HG03342 (cell line): Measurements from ENCODE around the gene SF3B1.
"Not testable (repeated sequence)": the region's sequence is repeated elsewhere in the genome, so short reads cannot be mapped to it uniquely, and the experiment has no call there.

Experiments used
- ATAC-seq: cut with Tn5 transposase; IDR thresholded peaks from one replicate; pipeline ENCODE4 v1.9.1; 2021; ENCODE audit warnings: mild to moderate bottlenecking, moderate library complexity; ENCODE audit not compliant: unreplicated experiment

Gene SF3B1

GRCh38 chr2:197348721-197349360 lies 86.0 kb downstream of the SF3B1 start:
- ATAC-seq, result no peak

GRCh38 chr2:197345846-197346370 lies 88.9 kb downstream of the SF3B1 start:
- no peak for ATAC-seq

GRCh38 chr2:197343968-197344367 lies 90.9 kb downstream of the SF3B1 start:
- ATAC-seq, result not testable (repeated sequence)

GRCh38 chr2:197340591-197340990 lies 94.2 kb downstream of the SF3B1 start:
- ATAC-seq, result no peak
